Psoas muscle (tissue), 8 donors: ENCODE measurements around the gene MMP24. TPM values are rescaled to one million over a fixed set of nuclear protein-coding genes. Genes with fewer than 3 reads are reported as not detected.

ENCODE experiments used
- ATAC-seq, 4 donors: fragments of 200-7000 bp; cut with Tn5 transposase; one replicate each; pipeline ENCODE4 v1.9.1; 2020; ENCODE audit warnings: moderate library complexity in 3 of 4, mild to moderate bottlenecking in 2 of 4
- DNase-seq, 2 donors: peaks; one replicate each; pipeline ENCODE4 v3.0.0-alpha.2; 2020
- H3K27ac ChIP-seq: fragments of 200-600 bp; one replicate; pipeline ENCODE4 v1.8.0; 2022
- H3K27me3 ChIP-seq, 3 donors: fragments of 200-600 bp in 1 of 3; one replicate each; pipeline versions ENCODE4 v1.6.1 to v1.8.0; 2013 to 2022; ENCODE audit warnings: low read length in 2 of 3, mild to moderate bottlenecking in 2 of 3, moderate library complexity in 1 of 3; ENCODE audit not compliant: insufficient read depth in 3 of 3
- H3K36me3 ChIP-seq, 2 donors: fragments of 200-600 bp in 1 of 2; one replicate each; pipeline versions ENCODE4 v1.6.1 to v1.8.0; 2013 to 2022; ENCODE audit warnings: low read depth in 1 of 2, mild to moderate bottlenecking in 1 of 2, moderate library complexity in 1 of 2; ENCODE audit not compliant: insufficient read depth in 1 of 2
- H3K4me1 ChIP-seq: fragments of 200-600 bp; one replicate; pipeline ENCODE4 v1.8.0; 2022
- H3K4me3 ChIP-seq: fragments of 200-600 bp; one replicate; pipeline ENCODE4 v1.8.0; 2022; ENCODE audit warnings: mild to moderate bottlenecking
- H3K9me3 ChIP-seq: fragments of 200-600 bp; one replicate; pipeline ENCODE4 v1.8.0; 2022
- WGBS, 3 donors: extraction: QIAGEN DNeasy Blood & Tissue Kit; methylation state at CpG; one replicate each; pipeline versions ENCODE4 v1.1.6 to v1.1.7; 2013; 5-methylcytosine and 5-hydroxymethylcytosine counted together
- intact Hi-C, 2 donors: fragments of 100-400 bp; cut with DNase I; formaldehyde crosslinking; loops; one replicate each; pipeline versions ENCODE4 v1.11.0 to v1.14.2; 2022
- polyA plus RNA-seq, 3 donors: library from polyadenylated mRNA; stranded (reverse); fragments of 200-250 nt; gene quantifications; one replicate each; pipeline ENCODE4 v1.2.3, GENCODE V29; 2013
- total RNA-seq, 4 donors: library from RNA; stranded (reverse); fragmentation: NEBNext Ultra II Directional in 2 of 4; extraction: Animal tissue kit (Norgen Biotek cat#: 25700) in 2 of 4; gene quantifications; one replicate each; pipeline versions ENCODE4 v1.2.1 to v1.2.4, GENCODE V29; 2021 to 2023
- TF ChIP-seq, protein P1 (sequence below): fragments of 200-600 bp; IDR thresholded peaks from one replicate; pipeline ENCODE4 v1.8.0; 2022; ENCODE audit warnings: antibody characterized with exemption
- donor health status: healthy with polysubstance abuse.
- donor health status: DM: no; HTN: no; CAD: no; lungs with moderate emphysema.
- donor health status: Bipolar disorder and iron deficiency.
- donor health status: healthy.
- donor health status: DM: yes; HTN: yes; CAD: no.
- donor health status: DM: no; HTN: no; CAD: no.
- donor health status: DM: no; HTN: no; CAD: no.
- donor health status: DM: yes; HTN: yes; CAD: no.

The MMP24 gene
- total and polyA plus RNA-seq, 7 donors = 0.01 to 0.27 (median 0.12) TPM; not detected in 1

DNA sequence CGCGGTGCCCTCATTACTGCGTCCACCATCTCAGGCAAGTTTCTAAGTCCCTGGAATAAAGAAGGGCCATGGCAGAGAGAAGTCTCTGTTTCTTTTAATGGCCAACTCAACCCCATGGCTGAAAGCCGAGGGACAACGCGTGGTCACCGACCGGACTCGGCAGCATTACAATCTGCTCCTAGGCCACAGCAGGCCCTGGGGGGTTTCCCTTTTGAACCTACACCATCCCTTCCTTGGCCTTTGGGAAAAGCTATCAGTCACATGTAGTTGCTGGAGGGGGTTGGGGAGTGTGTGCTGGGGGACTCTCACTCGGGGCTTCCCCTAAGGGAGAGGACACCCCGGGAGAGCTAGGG, 76.9 kb downstream of the MMP24 start:
- Histone ChIP-seq H3K36me3 (peaks cover 0 to 17% of the 10 kb centered on the region in 2 donors), H3K4me3 (no peak overlapping the region), H3K27ac (no peak overlapping the region), H3K27me3 (no peaks in the 10 kb centered on the region), H3K9me3 (no peaks in the 10 kb centered on the region), H3K4me1 (peaks cover 39% of the 10 kb centered on the region)
- TF ChIP-seq, protein P1, sequence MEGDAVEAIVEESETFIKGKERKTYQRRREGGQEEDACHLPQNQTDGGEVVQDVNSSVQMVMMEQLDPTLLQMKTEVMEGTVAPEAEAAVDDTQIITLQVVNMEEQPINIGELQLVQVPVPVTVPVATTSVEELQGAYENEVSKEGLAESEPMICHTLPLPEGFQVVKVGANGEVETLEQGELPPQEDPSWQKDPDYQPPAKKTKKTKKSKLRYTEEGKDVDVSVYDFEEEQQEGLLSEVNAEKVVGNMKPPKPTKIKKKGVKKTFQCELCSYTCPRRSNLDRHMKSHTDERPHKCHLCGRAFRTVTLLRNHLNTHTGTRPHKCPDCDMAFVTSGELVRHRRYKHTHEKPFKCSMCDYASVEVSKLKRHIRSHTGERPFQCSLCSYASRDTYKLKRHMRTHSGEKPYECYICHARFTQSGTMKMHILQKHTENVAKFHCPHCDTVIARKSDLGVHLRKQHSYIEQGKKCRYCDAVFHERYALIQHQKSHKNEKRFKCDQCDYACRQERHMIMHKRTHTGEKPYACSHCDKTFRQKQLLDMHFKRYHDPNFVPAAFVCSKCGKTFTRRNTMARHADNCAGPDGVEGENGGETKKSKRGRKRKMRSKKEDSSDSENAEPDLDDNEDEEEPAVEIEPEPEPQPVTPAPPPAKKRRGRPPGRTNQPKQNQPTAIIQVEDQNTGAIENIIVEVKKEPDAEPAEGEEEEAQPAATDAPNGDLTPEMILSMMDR = no peak
- ATAC-seq = no peak
- no peak for DNase-seq
- 75 to 85% (median 77%) methylated on average over 11 of the region's 11 CpGs for WGBS, 3 donors
- intact Hi-C loops = loop anchor here (2.0 to 5.0 kb wide), 2 partner anchors 134 to 145 kb away; partner anchors contain the start of gene GDF5 (in 1 of the 2)

DNA sequence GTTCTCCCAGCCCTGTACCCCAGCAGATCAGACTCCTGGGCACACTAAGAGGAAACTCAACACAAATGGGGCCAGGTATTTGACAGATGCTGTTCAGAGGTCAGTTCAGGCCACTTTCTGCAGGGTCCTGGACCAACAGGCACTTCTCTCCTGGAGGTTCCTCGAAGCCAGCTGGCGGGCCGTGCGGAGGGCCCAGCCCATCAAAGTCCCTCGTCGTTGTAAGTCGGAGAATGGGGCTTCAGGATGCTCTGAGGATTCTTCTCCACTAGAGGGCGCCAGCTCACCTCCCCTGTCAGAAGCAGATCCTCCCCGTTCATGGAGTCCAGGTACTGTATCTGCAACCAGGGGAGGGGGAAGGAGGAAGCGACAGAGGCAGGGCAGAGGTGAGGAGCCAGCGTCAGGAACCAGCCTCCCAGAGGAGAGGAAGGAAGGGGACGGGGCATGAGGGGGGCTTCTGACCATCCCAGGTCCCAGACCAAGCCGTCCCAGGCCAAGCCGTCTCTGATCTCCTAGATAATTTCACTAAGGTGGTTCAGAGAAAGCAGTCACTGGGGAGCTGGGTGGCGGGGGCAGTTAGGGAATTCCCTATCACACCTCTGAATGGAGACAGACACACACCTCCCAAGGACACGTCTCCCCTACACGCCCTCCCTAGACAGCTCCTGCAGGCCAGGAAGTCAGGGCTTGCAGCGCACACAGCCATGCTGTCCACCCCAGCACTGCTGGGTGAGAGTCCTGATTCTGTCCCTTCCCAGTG, 77.4 kb downstream of the MMP24 start:
- intact Hi-C loops = loop anchor here (2.0 to 5.0 kb wide), 2 partner anchors 133 to 145 kb away; partner anchors contain the start of gene GDF5 (in 1 of the 2)
- Histone ChIP-seq H3K27me3 (no peaks in the 10 kb centered on the region), H3K4me1 (peaks cover 44% of the 10 kb centered on the region), H3K9me3 (no peaks in the 10 kb centered on the region), H3K27ac (peak overlapping the region; percentile 87), H3K36me3 (peaks cover 0 to 17% of the 10 kb centered on the region in 2 donors), H3K4me3 (no peak overlapping the region)
- peak; percentile 76 to 80 for DNase-seq
- TF ChIP-seq, protein P1 = peak; percentile 90
- peak; percentile 28 to 71 (median 48) for ATAC-seq
- WGBS, 3 donors = 30 to 38% (median 34%) methylated on average over 18 of the region's 18 CpGs

DNA sequence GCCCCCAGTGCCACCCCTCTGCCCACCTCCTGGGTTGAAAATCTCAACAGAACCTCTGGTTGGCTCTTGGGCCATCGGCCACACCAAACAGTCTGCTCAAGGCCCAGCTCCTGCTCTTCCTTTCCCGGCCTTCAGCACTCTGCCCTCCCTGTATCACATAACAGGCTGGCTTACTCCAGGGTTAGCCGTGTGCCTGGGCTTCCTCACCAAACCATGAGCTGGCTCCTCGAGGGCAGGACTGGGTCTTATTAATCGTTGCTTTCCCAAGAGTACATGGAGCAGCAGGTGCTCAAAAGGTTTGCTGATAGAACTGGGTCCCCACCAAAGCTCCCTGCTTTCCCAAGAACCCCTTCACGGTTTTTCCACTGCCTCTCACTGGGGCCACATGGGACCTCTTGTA, 78.5 kb downstream of the MMP24 start:
- no peaks in the 10 kb centered on the region for H3K27me3 ChIP-seq
- TF ChIP-seq, protein P1 = no peak
- H3K27ac ChIP-seq = peak overlapping the region; percentile 87
- H3K9me3 ChIP-seq = no peaks in the 10 kb centered on the region
- H3K4me3 ChIP-seq = no peak overlapping the region
- DNase-seq = no peak
- H3K36me3 ChIP-seq = peaks cover 0 to 17% of the 10 kb centered on the region in 2 donors
- peak in 1 of 4 donors; percentile 13 for ATAC-seq
- intact Hi-C loops = loop anchor here (5.0 kb wide), 2 partner anchors 37 to 132 kb away; partner anchors contain the start of gene GDF5 (in 1 of the 2)
- H3K4me1 ChIP-seq = peaks cover 44% of the 10 kb centered on the region
- 60 to 83% (median 68%) methylated on average over 6 of the region's 6 CpGs for WGBS, 3 donors

DNA sequence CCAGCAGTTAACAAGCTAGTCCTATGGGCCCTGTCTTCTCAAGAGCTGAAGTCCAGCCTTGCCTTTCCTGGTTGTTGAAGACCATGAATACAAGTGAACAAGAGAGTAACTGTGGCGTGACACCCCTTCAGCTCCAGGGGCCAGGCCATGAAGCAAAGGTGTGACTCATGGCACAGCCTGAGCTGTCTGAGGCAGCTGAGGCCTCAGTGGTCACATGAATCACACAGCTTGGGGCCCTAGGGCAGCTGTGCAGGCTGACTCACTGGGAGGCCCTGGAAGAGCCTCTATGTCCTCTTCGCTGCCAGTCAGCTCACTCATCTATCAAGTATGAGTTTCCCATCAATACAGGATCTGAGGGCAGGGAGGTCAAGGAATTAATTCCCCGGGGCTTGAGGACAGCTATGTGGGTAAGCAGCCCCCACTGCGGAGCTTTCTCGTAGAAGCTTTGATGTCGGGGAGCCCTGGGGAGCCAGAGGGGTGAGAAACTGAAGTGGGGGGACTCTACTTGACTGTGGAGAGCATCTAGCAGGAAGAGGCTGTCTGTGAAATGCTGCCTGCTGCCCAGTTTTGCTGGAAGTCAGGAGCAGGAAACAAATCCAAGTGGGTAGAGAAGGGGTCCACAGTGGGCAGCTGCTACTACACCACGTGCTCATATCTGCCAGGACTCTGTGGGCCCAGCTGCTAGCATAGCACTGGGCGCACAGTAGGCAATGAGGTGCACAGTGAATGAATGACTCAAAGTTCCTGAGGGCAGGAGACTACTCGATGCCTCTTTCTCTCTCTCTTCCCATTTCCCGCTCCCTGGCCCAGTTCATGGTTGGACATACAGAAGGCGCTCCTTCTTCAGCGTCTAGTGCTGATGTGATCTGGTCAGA, 79.4 kb downstream of the MMP24 start:
- intact Hi-C loops = loop anchor here in 1 of 2 donors (5.0 kb wide), 1 partner anchor 36 kb away; no protein-coding TSS in a partner anchor
- 72 to 80% (median 78%) methylated on average over 11 to 12 of the region's 12 CpGs for WGBS, 3 donors
- DNase-seq (peak; percentile 86 to 89), ATAC-seq (peak; percentile 83 to 85 (median 84))
- Histone ChIP-seq H3K4me3 (peak overlapping the region; percentile 4), H3K27ac (peak overlapping the region; percentile 87), H3K9me3 (no peaks in the 10 kb centered on the region), H3K27me3 (no peaks in the 10 kb centered on the region), H3K4me1 (peaks cover 44% of the 10 kb centered on the region), H3K36me3 (peaks cover 0 to 17% of the 10 kb centered on the region in 2 donors)
- TF ChIP-seq, protein P1 = no peak
